ENCODE data around the gene BRME1.

Gene BRME1

DNA sequence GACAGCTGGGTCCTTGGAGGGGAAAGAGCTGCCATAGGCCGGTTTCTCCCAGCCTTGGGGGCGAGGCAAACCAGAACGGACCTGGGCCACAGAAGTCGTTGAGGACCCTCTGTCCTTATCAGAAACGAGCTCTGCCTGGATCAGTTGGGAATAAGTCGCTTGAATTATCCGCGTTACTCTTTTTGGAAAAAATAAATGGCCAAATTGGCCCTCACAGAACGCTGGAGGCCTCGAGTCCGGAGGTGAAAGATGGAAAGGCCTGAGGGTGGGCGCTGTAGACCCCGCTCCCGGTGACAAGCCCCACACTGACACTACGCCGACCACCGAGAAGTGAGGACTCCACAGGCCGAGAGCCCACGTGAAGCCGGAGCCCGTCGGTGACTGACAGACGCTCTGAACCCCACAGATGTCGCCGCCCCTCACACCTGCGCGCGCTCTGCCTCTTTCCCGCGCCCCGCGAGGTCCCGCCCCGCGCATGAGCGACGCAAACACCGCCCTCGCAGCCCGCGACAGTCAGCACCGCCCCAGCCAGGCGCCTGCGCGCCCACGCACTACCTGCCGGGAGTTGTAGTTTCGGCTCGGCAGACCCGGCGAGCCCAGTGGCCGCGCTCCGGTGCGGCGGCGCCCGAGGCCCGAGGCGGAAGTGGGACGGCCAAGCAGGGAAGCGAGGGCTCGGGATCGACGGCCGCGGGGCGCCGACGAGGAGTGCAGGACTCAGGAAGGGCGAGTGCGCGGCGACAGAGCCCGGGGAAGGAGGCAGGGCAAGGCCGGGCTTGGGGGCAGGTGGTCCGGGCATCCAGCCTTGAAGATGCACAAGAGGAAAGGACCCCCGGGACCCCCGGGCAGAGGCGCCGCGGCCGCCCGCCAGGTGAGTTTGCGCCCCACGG is at the start of gene BRME1, which contains the start of gene CC2D1A:
Gene BRME1 (minus strand): TSS at position 484 of the 887 bp plus-strand sequence. CDS start 1,225 bp downstream, outside the sequence.
Gene CC2D1A (plus strand): TSS at position 568 of the 887 bp plus-strand sequence. CDS start 241 bp downstream, at position 809.
- peak; percentile 96 to 98 for DNase-seq

DNA sequence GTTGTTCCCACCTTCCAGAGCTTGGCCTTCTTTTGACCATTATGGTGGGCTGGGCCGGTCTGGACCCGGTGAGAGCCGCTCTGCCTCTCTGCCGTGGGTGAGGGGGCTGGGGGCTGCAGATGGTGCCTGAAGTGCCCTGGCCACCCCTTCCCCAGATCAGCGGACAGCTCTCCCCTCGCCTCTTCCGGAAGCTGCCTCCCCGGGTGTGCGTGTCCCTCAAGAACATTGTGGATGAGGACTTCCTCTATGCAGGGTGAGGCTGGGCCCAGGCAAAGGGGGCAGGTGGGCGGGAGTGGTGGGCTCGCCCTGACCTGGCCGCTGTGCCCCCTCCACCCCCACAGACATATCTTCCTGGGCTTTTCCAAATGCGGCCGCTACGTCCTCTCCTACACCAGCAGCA is 48.3 kb upstream of the BRME1 start:
- DNase-seq, result no peak

DNA sequence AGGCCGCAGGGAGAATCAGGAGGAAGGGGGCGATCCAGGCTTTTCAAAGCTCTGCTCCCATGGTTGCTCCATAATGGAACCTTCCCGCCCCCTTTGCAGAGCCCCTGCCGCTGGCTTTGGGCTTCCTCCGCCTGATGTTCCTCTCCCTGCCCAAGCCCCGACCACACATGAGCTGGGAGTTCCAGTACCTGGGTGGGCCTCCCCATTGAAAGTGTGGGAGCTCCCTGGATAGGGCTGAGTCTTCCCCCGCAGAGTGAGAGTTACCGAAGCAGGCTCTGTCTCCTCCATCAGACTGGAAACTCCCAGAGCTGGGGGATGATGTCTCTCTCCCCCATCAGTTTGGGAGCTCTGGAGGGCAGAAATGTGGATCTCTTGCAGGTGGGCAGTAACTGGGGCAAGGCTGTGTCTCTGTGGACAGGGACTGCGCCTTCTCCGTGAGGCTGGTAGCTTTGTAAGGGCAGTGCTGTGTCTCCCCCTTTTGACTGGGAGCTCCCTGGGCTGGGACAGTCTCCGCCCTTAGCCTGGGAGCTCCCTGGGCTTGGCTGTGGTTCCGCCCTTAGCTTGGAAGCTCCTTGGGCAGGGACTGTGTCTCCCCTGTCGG is 47.1 kb upstream of the BRME1 start:
- DNase-seq, result peak in 1 of 2 donors; percentile 24

DNA sequence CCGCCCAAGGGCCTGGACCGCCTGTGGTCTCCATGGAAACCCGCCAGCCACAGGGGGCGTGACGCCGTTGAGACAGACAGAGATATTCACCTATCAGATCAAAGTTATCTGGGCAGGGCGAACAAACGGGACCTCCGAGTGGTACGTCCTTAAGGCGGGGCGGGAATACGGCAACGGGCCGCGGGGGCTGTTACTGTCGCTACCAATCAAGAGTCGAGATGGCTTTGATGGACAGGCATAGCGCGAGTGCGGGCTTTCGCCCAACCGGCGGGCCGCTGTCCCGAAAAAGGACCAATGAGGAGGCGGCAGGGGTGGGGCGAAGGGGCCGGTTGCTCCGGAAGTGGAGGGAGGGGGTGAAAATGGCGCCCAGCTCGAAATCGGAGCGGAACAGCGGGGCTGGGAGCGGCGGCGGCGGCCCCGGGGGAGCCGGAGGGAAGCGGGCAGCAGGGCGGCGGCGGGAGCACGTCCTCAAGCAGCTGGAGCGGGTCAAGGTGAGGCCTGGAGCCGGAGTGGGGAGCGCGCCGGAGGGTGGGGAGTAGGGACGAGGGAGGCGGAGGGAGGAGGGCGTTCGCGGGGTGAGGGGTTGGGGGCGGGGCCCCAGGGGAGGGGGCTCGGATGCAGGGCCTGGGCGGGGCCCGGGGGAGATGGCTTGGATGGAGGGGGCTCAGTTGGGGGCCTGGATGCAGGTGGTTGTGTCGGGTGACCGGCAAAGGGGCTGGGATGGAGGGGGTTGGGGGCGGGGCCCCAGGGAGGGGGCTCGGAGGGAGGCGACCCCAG is 46.4 kb upstream of the BRME1 start, which contains the start of gene DCAF15:
Gene DCAF15 (plus strand): TSS at position 356 of the 777 bp plus-strand sequence. CDS start 4 bp downstream, at position 360.
- DNase-seq, result peak; percentile 98 to 99

DNA sequence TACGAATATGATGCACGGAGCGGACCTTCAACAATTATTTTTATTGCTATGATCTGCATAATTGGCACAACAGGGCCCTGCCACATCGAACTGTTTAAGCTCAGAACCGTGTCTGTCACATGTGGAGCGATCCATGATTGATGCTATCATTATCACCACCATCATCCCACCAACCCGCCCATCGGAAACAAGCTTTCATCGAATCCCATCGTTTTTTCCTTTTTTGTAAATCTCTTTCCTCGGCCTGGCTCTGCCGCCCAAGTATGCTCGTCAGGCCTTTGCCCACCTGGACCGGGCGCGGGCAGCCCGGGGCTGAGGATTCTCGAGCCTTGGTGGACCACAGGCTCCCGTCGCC is 45.9 kb upstream of the BRME1 start:
- DNase-seq, result no peak

DNA sequence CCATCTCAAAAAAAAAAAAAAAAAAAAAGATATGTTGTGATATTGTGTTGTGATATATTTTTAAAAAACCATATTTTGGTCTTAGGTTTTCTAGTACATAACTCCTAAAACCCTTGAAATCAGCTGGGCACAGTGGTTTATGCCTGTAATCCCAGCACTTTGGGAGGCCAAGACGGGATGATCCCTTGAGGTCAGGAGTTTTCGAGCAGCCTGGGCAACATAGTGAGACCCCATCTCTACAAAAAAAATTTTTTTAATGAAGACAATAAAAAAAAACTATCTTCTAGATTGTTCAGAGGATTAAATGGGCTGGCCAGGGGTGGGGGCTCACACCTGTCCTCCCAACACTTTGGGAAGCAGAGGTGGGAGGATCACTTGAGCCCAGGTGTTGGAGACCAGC is 45.1 kb upstream of the BRME1 start:
- DNase-seq, result no peak

DNA sequence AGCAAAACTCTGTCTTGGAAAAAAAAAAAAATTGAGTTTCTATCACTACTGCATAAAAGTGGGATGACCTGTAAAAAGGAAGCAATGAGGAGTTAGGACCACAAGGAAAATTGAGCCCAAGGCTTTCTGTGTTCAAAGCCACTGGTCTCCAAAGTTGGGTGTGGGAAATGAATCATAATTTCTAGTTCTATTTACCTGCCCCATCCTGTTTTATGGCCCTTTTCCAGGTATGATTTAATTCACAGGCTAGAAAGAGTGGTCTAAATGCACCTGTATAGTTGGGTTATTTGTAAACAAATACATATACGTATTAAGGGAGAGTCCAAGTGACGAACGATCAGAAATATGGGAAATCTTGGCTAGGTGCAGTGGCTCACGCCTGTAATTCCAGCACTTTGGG is 40.5 kb upstream of the BRME1 start:
- no peak for DNase-seq

DNA sequence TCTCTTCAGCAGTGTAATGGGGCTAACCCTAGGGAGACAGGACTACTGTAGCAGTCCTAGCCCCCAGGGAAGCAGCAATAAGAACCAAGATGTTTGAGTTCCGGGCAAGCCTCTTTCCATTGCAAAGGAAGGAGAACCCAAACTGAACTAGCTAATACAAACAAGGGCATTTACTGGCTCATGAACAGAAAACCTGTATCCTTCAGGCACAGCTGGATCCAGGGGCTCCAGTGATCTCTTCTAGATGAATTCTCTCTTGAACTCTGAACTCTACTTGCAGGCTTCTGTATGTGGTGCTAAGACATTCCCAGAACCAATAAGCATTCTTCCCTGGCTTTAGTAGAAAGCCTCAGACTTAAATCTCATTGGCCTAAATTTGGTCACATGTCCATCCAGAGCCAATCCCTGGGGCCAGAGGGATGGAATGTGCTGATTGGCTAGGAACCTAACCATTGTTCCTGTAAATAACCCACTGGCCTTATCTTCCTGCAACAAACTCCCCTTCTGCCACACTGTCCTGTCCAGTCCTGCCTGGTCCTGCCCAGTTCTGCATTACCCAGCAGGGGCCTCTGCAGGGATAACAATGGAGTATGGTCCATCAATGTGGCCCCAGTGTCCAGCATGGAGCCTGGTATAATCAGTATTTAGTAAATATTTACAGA is 36.2 kb upstream of the BRME1 start:
- DNase-seq, result no peak

DNA sequence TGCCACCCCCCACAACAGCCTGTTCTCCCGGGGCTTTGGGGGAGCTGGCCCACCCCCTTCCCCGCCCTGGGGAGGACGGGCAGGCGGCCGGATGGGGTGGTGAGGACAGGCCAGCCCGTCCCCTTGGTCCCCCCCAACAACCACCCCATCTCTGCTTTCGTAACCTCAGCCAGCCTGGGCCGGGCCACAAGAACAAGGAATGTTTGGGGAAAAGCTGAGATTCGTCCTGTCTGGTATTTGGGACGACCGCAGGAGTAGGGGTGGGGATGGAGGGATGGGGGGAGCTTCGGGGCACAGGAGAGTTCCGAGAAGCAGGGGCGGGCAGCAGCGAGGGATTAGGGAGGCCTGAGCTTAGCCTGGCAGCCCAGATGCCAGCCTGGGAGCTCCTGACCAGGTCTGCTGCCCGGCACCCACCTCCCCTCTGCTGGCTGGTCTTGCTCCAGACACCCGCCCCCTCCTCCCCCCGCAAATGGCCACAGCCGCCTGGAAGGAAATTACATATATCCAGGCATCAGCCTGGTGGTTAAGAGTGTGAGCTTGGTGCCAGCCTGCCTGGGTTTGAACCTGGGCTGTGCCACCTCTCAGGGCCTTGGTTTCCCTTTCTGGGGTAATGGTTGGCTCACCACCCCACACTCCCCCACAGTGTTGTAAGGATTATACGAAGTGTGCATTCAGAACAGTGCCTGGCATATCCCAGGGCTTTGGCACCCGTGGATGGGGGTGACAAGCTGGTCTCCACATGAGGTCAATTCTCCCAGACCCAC is 32.6 kb upstream of the BRME1 start, which contains the start of gene PODNL1:
Gene PODNL1 (minus strand): TSS at position 117 of the 764 bp plus-strand sequence. CDS start 236 bp downstream, outside the sequence.
- DNase-seq, result no peak

DNA sequence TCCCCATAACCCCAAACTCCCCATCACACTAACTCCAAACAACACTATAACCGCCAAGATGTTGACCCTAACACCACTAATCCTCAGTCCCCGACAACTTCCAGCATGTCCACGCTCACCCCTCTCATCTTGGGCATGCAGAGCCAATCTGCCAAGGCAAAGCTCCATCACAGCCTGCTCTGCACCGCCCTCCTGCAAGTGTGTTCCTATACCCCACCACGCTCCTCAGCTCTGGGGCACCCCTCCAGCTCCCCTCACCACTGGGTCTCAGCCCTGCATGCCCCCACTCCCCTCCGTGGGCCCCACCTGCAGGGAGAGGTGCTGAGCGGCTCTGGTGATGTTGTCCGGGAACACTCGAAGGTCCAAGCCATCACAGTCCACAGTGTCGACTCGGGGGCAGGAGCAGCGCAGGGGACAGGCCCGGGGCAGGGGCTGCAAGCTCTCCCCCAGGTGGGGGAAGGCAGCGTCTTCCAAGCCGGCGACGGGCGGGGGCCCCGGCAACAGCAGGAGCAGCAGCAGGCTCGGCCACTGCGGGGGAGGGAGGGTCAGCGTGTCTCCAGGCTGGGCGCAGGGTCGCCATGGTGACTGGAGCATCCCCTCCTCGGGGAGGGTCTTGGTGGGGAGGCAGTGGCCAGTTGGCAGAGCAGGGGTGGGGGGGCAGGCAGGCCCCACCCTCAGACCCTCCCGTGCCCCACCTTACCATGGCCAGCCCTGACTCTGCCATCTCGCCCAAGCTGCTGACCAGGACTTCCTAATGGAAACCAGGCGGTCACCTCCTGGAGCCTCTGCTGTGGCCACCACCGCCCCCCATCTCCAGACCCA is 31.8 kb upstream of the BRME1 start:
- DNase-seq, result no peak

DNA sequence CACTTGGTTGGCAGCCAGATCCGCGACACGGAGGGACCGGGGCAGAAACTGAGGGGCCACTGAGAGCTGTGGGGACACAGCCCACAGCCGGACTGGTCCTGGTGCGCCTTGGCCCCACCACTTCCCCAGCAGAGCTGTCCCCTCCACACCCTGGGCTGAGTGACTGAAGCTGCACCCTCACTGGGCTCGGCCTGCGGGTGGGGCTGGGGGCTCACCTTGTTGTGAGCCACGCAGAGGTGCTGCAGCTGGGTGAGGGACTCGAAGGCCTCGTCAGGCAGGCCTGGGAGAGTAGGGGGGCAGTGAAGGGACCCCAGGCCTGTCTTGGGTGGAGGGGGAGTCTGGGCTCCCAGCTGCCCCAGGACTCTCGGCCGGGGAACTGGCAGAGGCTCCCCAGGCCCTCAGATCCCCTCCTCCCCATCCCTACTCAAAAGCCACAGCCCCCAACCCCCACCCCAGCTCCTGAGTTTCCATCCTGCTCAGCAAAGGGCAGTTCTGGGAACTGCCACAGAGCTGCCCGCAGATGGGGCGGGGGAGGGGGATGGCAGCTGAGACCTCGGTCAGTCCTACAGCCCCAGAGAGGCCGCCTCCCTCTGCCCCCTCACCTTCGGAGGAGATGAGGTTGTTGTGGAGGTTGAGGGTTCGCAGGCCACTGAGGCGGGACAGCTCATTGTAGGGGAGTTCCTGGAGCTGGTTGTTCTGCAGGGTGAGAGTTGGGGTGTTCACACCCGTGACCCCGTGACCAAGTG is 30.0 kb upstream of the BRME1 start:
- no peak for DNase-seq

DNA sequence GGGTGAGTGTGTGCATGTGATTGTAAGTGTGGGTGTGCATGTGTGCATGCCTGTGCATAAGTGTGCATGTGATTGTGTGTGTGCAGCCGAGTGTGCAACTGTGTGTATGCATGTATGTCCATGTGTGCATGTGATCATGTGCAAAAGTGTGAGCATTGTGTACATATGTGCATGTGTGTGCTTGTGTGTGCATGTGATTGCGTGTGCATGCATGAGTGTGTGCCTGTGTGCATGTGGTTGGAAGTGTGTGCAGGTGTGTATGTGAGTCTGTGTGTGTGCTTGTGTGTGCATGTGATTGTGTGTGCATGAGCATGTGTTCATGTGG is 28.8 kb upstream of the BRME1 start:
- no peak for DNase-seq

DNA sequence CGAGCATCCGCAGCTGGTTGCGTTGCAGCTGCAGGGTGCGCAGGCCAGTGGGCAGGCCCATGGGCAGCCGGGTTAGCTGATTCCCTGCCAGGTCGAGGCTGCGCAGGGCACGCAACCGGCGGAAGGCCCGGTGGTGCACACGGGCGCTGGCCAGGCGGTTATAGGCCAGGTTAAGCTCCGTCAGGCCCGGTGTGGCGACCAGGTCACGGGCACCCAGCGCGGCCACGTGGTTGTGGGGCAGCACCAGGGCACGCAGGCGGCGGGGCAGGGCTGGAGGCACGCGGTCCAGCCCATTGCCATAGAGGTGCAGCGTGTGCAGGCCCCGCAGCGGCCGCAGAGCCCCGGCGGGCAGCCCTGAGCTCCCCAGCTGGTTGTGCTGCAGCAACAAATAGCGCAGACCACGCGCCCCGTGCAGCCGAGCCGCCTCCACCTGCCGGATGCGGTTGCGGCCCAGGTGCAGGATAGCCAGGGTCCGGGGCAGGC is 27.0 kb upstream of the BRME1 start:
- no peak for DNase-seq

DNA sequence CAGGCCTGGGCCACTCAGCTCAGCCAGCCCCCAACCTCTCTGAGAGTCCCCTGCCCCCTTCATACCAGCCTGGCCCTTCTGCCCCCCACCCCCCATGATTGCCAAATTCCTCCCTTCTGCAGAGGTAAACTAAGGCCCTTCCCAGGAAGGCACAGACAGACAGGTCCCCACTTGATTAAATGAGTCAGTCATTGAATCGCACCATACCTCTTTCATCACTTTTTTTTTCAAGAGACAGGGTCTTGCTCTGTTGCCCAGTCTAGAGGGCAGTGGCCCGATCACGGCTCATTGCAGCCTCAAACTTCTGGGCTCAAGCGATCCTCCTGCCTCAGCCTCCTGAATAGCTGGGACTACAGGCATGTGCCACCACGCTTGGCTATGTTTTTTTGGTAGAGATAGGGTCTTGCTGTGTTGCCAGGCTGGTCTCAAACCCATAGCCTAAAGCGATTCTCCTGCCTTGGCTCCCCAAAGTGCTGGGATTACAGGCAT is 26.3 kb upstream of the BRME1 start:
- no peak for DNase-seq

DNA sequence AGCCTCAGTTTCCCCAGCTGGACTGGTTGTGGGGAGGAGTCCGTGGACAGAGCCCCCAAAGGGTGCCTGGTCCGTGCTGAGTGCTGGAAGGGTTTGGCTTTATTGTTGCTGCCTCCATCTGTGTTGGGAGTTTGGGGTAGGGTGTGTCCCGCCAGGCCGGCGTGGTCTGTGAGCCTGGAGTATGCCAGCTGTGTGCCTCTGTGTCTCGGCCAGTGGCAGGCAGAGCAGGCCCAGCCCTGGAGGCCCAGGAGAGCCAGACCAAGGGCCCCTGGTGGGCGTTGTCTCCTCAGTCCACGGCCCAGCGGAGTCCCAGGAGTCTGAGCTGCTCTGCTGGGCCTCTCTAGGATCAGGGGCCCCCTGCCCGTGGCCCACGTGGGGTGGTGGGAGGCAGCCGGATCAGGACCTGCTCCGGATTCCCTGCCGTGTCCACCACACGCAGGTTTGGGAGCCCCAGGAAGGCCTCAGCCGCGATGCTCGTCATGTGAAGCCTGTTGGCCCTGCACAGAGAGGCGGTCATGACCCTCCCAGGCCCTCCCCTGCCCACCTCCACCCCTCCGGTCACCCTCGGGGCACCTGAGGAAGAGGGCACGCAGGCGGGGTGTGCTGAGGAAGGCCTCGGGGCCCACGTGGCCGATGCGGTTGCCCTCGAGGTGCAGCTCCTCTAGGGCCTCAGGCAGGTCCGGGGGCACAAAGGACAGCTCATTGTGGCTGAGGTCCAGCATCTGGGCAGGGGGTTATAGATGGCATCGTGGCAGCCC is 25.7 kb upstream of the BRME1 start:
- DNase-seq, result no peak

DNA sequence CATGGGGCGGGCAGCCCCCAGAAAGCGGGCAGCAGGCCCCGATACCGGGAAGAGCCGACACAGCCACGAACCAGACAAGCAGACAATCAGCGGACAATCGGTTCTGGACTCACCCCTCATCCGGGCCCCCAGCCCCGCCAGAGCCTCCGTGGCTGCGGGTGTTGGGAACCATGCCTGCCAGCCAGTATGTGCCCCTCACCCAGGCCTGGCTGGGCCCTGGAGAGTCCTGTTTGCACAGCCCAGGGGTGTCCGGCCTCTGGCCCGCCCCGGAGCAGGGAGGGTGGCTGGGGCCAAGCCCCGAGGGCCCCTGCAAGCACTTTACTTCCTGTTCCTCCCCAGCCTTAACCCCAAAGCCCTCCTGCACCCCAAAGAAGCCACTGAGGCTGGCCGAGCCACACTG is 24.5 kb upstream of the BRME1 start:
- no peak for DNase-seq

DNA sequence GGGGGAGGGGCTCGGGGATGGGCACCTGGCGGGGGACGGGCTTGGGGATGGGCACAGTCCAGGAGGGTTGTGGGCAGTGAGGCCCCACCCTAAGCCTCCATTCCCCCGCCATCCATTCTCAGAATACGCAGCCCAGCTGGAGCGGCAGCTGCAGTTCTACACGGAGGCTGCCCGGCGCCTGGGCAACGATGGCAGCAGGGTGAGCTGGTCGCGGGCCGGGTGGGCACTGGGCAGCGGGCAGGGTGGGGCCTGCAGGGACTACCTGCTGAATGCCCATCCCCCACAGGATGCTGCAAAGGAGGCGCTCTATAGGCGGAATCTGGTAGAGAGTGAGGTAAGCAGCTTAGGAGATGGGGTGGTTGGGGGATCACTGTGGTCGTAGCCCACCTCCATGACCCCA is 24.0 kb upstream of the BRME1 start:
- no peak for DNase-seq

DNA sequence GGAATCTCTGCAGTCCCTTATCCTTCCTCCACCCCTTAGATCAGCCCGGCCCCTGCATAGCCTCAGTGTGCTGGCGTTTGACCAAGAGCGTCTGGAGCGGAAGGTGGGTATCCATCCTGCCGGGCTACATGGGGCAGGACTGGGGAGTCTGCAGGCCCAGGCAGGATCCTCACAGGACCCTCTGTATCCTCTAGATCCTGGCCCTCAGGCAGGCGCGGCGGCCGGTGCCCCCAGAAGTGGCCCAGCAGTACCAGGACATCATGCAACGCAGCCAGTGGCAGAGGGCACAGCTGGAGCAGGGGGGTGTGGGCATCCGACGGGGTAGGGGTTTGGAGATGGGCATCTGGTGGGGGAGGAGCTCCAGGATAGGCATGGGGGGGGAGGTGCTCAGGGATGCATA is 23.4 kb upstream of the BRME1 start:
- no peak for DNase-seq

DNA sequence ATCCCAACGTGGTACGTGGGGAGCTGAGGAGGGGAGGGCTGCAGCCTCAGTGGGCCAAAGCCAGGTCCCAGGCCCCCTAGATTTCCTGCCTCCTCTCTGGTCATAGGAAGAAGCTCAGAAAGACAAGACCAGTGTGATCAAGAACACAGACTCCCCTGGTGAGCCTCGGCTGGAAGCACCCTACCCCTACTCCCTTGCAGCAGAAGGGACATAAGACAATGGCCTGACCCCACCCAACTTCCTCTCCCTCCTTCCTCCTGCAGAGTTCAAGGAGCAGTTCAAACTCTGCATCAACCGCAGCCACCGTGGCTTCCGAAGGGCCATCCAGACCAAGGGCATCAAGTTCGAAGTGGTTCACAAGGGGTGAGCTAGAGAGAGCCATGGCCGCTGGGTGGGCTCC is 20.8 kb upstream of the BRME1 start:
- no peak for DNase-seq

Data from stimulated activated CD4-positive, alpha-beta T cell treated with anti-CD3 and anti-CD28 coated beads, Interleukin-2, amount 100 ng/mL, for 24 hours (primary cell).